ENCODE measurements around the gene BOC.

- no peak for TF ChIP-seq EZH2phosphoT487 (IDR thresholded peaks at IDR 0.05; ENCODE audit: insufficient read depth, low read depth)
- TF ChIP-seq EZH2 (IDR thresholded peaks at IDR 0.05; ENCODE audit: insufficient read depth, poor library complexity, severe bottlenecking) = no peak
These were observed 15.1 kb downstream of the BOC start for GRCh38 chr3:113226491-113226890.
